OCI-M1 (cell line): ENCODE results near the gene MRGPRD.
A peak's percentile ranks its signal among the peaks of the same experiment; 100 is the strongest.

Source experiments
- DNase-seq: peaks from one replicate; lab custom pipeline; 2025; lab: John Stamatoyannopoulos, UW

The MRGPRD gene

GRCh38 chr11:68968306-68969250 is 12.2 kb downstream of the MRGPRD start:
- no peak for DNase-seq

- no peak for DNase-seq
Observed at GRCh38 chr11:68966894-68967780, 13.6 kb downstream of the MRGPRD start.

GRCh38 chr11:68965901-68966853 is 14.6 kb downstream of the MRGPRD start:
- DNase-seq: no peak

GRCh38 chr11:68963779-68964178 is 17.0 kb downstream of the MRGPRD start:
- no peak for DNase-seq

GRCh38 chr11:68962527-68963250 is 18.1 kb downstream of the MRGPRD start:
- DNase-seq: peak; percentile 57

- no peak for DNase-seq
Observed at GRCh38 chr11:68961245-68961644, 19.5 kb downstream of the MRGPRD start.

GRCh38 chr11:68960294-68961071 is 20.3 kb downstream of the MRGPRD start:
- no peak for DNase-seq

GRCh38 chr11:68959465-68960293 is 21.1 kb downstream of the MRGPRD start:
- no peak for DNase-seq

GRCh38 chr11:68958211-68958610 is 22.6 kb downstream of the MRGPRD start:
- DNase-seq: no peak

GRCh38 chr11:68956547-68957254 is 24.1 kb downstream of the MRGPRD start:
- DNase-seq: no peak

- peak; percentile 75 for DNase-seq
Observed at GRCh38 chr11:68956142-68956541, 24.6 kb downstream of the MRGPRD start.

GRCh38 chr11:68955607-68955958 is 25.2 kb downstream of the MRGPRD start:
- no peak for DNase-seq

GRCh38 chr11:68954836-68955606 is 25.8 kb downstream of the MRGPRD start:
- peak; percentile 93 for DNase-seq

- no peak for DNase-seq
Observed at GRCh38 chr11:68950762-68951161, 30.0 kb downstream of the MRGPRD start.

- DNase-seq: peak; percentile 85
Observed at GRCh38 chr11:68950270-68950669, 30.5 kb downstream of the MRGPRD start.

- DNase-seq: no peak
Observed at GRCh38 chr11:68948935-68949334, 31.9 kb downstream of the MRGPRD start.

GRCh38 chr11:68948496-68948895 is 32.3 kb downstream of the MRGPRD start:
- DNase-seq: no peak

- no peak for DNase-seq
Observed at GRCh38 chr11:68947151-68947550, 33.6 kb downstream of the MRGPRD start.
